A549 (cell line): ENCODE results near the gene F2RL1. TPM values are rescaled to one million over a fixed set of nuclear protein-coding genes. Genes with fewer than 3 reads are reported as not detected.
"Not testable (repeated sequence)": the region's sequence is repeated elsewhere in the genome, so short reads cannot be mapped to it uniquely, and the experiment has no call there.

Experiments used
- ATAC-seq, 2 experiments: fragments of 200-7000 bp in 1 of 2; fragments of >200 bp in 1 of 2; cut with Nextera tagmentation in 1 of 2; cut with Tn5 transposase in 1 of 2; 3 replicates each; pipeline versions ENCODE4 v1.8.0 to v1.9.1; 2018 to 2020; ENCODE audit warnings: mild to moderate bottlenecking in 1 of 2, moderate library complexity in 1 of 2
- CTCF ChIA-PET: fragments of 300-600 bp; sonication (Branson Sonifier 250); formaldehyde crosslinking; extraction: SDS; loops from one replicate; lab custom pipeline; 2021; ENCODE audit warnings: antibody characterized with exemption, inconsistent platforms; lab: Yijun Ruan, JAX
- POLR2A ChIA-PET: fragments of 350-600 bp; formaldehyde crosslinking; extraction: SDS; loops from one replicate; lab custom pipeline; 2021; ENCODE audit warnings: antibody characterized with exemption, inconsistent platforms; lab: Yijun Ruan, JAX
- DNase-seq, 2 experiments: peaks; one replicate each; pipeline versions ENCODE4 v3.0.0 to v3.0.0-alpha.2; 2011 to 2016; ENCODE audit warnings: low read depth in 1 of 2, low spot score in 1 of 2
- FAIRE-seq: peaks from 2 replicates; lab custom pipeline; 2011; peaks lifted over from hg19 to GRCh38; lab: Jason Lieb, UNC
- H3K27ac ChIP-seq, 2 experiments: fragments of >200 bp; sonication (Bioruptor Twin); formaldehyde crosslinking; 3 replicates each; pipeline ENCODE4 v1.5.1; 2016 to 2017
- H3K4me1 ChIP-seq: fragments of >200 bp; sonication (Bioruptor Twin); formaldehyde crosslinking; 3 replicates; pipeline ENCODE4 v1.6.1; 2016
- H3K4me2 ChIP-seq: fragments of >200 bp; sonication (Bioruptor Twin); formaldehyde crosslinking; 3 replicates; pipeline ENCODE4 v1.6.1; 2016
- H3K4me3 ChIP-seq: fragments of >200 bp; sonication (Bioruptor Twin); formaldehyde crosslinking; 3 replicates; pipeline ENCODE4 v1.5.1; 2016
- H3K9me3 ChIP-seq: fragments of >200 bp; sonication (Bioruptor Twin); formaldehyde crosslinking; 3 replicates; pipeline ENCODE4 v1.6.1; 2016
- BCL3 ChIP-seq: fragments of >200 bp; sonication (Bioruptor Twin); formaldehyde crosslinking; IDR thresholded peaks from 3 replicates; pipeline ENCODE4 v1.6.1; 2016
- CEBPB ChIP-seq, 2 experiments: fragments of >200 bp in 1 of 2; sonication (Bioruptor Twin) in 1 of 2; formaldehyde crosslinking in 1 of 2; IDR thresholded peaks; 2 replicates each; pipeline ENCODE4 v1.6.1; 2012 to 2016
- EP300 ChIP-seq, 2 experiments: fragments of >200 bp; sonication (Bioruptor Twin); formaldehyde crosslinking; IDR thresholded peaks; 2 replicates in 1 of 2; 3 replicates in 1 of 2; pipeline ENCODE4 v1.6.1; 2016 to 2017
- FOSB ChIP-seq: fragments of 250-450 bp; sonication (Bioruptor Pico); IDR thresholded peaks from 2 replicates; pipeline ENCODE4 v1.5.0; 2020; ENCODE audit warnings: mild to moderate bottlenecking, moderate library complexity
- FOSL2 ChIP-seq, 2 experiments: fragments of 450-650 bp in 1 of 2; fragments of >200 bp in 1 of 2; sonication (Bioruptor Twin) in 1 of 2; formaldehyde crosslinking; IDR thresholded peaks; 2 replicates each; pipeline versions ENCODE4 v1.5.0 to v1.6.1; 2016 to 2020; ENCODE audit warnings: mild to moderate bottlenecking in 1 of 2, moderate library complexity in 1 of 2
- GATA3 ChIP-seq: IDR thresholded peaks from 2 replicates; pipeline ENCODE4 v1.6.1; 2012; ENCODE audit warnings: borderline replicate concordance
- HEYL ChIP-seq: fragments of 250-450 bp; sonication (Bioruptor Pico); IDR thresholded peaks from 2 replicates; pipeline ENCODE4 v1.8.0; 2021; ENCODE audit warnings: mild to moderate bottlenecking, moderate library complexity
- JUN ChIP-seq, 2 experiments: fragments of >200 bp; sonication (Bioruptor Twin); formaldehyde crosslinking; IDR thresholded peaks; 2 replicates in 1 of 2; 3 replicates in 1 of 2; pipeline ENCODE4 v1.6.1; 2016 to 2017
- JUNB ChIP-seq: fragments of >200 bp; sonication (Bioruptor Twin); formaldehyde crosslinking; IDR thresholded peaks from 2 replicates; pipeline ENCODE4 v1.6.1; 2016
- MAFK ChIP-seq: fragments of 450-650 bp; IDR thresholded peaks from 2 replicates; pipeline ENCODE4 v1.6.1; 2014; ENCODE audit not compliant: partially characterized antibody
- RARB ChIP-seq: fragments of 250-450 bp; sonication (Bioruptor Pico); IDR thresholded peaks from 2 replicates; pipeline ENCODE4 v1.8.0; 2021; ENCODE audit warnings: mild to moderate bottlenecking, moderate library complexity
- RNF2 ChIP-seq: fragments of 200-600 bp; sonication (generic); IDR thresholded peaks from 2 replicates; pipeline ENCODE4 v1.6.1; 2016; ENCODE audit warnings: low read depth, mild to moderate bottlenecking, antibody characterized with exemption, moderate library complexity, borderline replicate concordance
- WGBS: methylation state at CpG from one replicate; pipeline ENCODE4 v1.1.6; 2017; ENCODE audit errors: missing lambda C conversion rate; 5-methylcytosine and 5-hydroxymethylcytosine counted together
- polyA plus RNA-seq, 4 experiments: library from polyadenylated mRNA; depleted of rRNA in 3 of 4; stranded (reverse); fragments of >200 nt; fragmentation: RNase III in 1 of 4; extraction: RNeasy Plus Mini Kit Qiagen cat#74134 plus additional on column Dnase treatment in 1 of 4; gene quantifications; 2 replicates in 3 of 4; 3 replicates in 1 of 4; pipeline ENCODE4 v1.2.3, GENCODE V29; 2011 to 2017
- TF ChIP-seq, protein P1 (sequence below): IDR thresholded peaks from 2 replicates; pipeline ENCODE4 v1.6.1; 2012

The F2RL1 gene
- polyA plus RNA-seq, 2 of the 4 experiments (the other 2 are of a cell fraction), result 88.7 to 226 TPM

DNA sequence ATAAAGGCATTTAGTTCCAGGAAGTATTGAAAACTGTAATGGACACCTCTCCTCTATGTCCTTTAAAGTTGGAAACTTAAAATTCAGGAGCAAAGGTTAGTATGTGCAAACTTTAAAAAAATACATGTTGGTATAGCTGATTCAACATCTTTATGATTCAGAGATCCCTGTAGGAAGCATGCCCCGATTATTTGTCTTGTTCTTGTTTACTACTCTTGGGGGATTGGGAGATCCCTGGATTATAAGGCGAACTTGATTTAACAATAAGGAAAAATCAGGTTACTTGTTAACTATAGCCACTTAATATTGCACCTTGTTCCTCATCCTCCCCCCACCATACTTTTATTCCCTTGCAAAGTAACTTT is 1.7 kb downstream of the F2RL1 start:
- ATAC-seq, result no peak; a peak in 1 of 6 replicates
- POLR2A ChIA-PET, result interaction anchor here (11.4 kb wide), 1 partner anchor 14 kb away, joined by 218 read pairs; no protein-coding TSS in a partner anchor
- Histone ChIP-seq H3K4me2 (peak overlapping the region; percentile 87), H3K9me3 (no peaks in the 10 kb centered on the region)
- DNase-seq, result peak in 1 of 2 experiments; percentile 28
- peak; percentile 44; the same call in 1 of the 3 replicates for TF ChIP-seq BCL3
- no peak for TF ChIP-seq RNF2
- TF ChIP-seq FOSL2 (IDR thresholded peaks at IDR 0.05), result no peak
- TF ChIP-seq FOSL2 (CRISPR knock-in tag; IDR thresholded peaks at IDR 0.05), result peak; percentile 61
- no peak for TF ChIP-seq HEYL
- no peak for TF ChIP-seq RARB (CRISPR knock-in tag)
- peak; percentile 44 for TF ChIP-seq JUNB
- peak; percentile 39 for TF ChIP-seq MAFK
- TF ChIP-seq GATA3, result peak; percentile 43; the same call in 1 of the 2 replicates
- TF ChIP-seq, all 56 proteins: peak for 5
- CTCF ChIA-PET, result interaction anchor here (1.3 to 4.5 kb wide), 4 partner anchors 31 to 257 kb away, joined by 3 to 18 read pairs (median 6); no protein-coding TSS in a partner anchor
- no peak for FAIRE-seq
- WGBS, result 0% methylated on average over 2 of the region's 2 CpGs
- Histone ChIP-seq H3K4me3 (peak overlapping the region; percentile 88), H3K4me1 (peaks cover 68% of the 10 kb centered on the region), H3K27ac (peak overlapping the region; percentile 83 to 94)

DNA sequence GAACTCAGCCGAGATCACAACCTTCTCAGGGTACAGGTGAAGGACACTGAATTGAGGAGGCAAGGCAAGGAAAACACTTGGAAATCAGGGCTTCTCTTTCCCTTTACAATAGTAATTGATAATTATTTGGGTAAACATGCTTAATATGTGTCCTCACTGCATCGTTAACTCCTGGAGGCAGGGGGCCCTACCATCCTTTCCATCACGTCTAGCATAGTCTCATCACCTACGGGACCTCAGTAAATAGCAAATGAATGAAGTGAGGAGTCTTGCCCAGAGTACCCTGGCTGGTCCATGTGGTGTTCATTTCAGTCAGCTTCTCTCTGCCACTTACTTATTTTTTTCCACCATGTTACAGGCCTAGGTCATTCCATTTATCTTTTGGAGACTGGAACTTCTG is 2.3 kb downstream of the F2RL1 start:
- Histone ChIP-seq H3K27ac (peak overlapping the region; percentile 83 to 94), H3K4me2 (peak overlapping the region; percentile 87), H3K4me3 (peak overlapping the region; percentile 88), H3K4me1 (peaks cover 69% of the 10 kb centered on the region), H3K9me3 (no peaks in the 10 kb centered on the region)
- DNase-seq, result peak in 1 of 2 experiments; percentile 31
- no peak for TF ChIP-seq EP300 (IDR thresholded peaks at IDR 0.05)
- TF ChIP-seq JUN (IDR thresholded peaks at IDR 0.05), result 0 out of 5 replicates have a peak, but pooled peaks of 1 of the 2 experiments have one; percentile 5
- WGBS, result 19% methylated on average over 4 of the region's 4 CpGs
- no peak for FAIRE-seq
- POLR2A ChIA-PET, result interaction anchor here (0.7 to 11.4 kb wide), 2 partner anchors 15 to 1885 kb away, joined by 5 to 218 read pairs; no protein-coding TSS in a partner anchor
- no peak for ATAC-seq
- CTCF ChIA-PET, result interaction anchor here (0.8 to 2.1 kb wide), 3 partner anchors 39 to 256 kb away, joined by 3 to 7 read pairs (median 4); no protein-coding TSS in a partner anchor

GRCh38 chr5:76822105-76822731 is 3.4 kb downstream of the F2RL1 start:
- peak; percentile 63; the same call in 1 of the 2 replicates for TF ChIP-seq GATA3
- 0 out of 5 replicates have a peak, but pooled peaks of 1 of the 2 experiments have one; percentile 26 for TF ChIP-seq JUN (IDR thresholded peaks at IDR 0.05)
- TF ChIP-seq CEBPB (IDR thresholded peaks at IDR 0.05), result peak in 1 of 2 experiments; percentile 66; a peak in 2 of 4 replicates
- 0 out of 2 replicates have a peak, but pooled peaks have one; percentile 31 for TF ChIP-seq FOSB (CRISPR knock-in tag)
- TF ChIP-seq, protein P1, sequence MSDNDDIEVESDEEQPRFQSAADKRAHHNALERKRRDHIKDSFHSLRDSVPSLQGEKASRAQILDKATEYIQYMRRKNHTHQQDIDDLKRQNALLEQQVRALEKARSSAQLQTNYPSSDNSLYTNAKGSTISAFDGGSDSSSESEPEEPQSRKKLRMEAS, result 0 out of 2 replicates have a peak, but pooled peaks have one; percentile 27
- Histone ChIP-seq H3K4me1 (peaks cover 67% of the 10 kb centered on the region), H3K4me3 (0 out of 3 replicates have a peak overlapping the region, but pooled peaks have one; percentile 5), H3K27ac (peak overlapping the region; percentile 83 to 94), H3K4me2 (peak overlapping the region; percentile 87)
- DNase-seq, H3K9me3 ChIP-seq, ATAC-seq, FAIRE-seq: not testable (repeated sequence)
- POLR2A ChIA-PET, result interaction anchor here (1.2 to 11.4 kb wide), 2 partner anchors 16 to 26 kb away, joined by 3 to 218 read pairs; no protein-coding TSS in a partner anchor
- CTCF ChIA-PET, result interaction anchor here (1.0 to 2.1 kb wide), 5 partner anchors 15 to 255 kb away, joined by 3 to 7 read pairs (median 4); no protein-coding TSS in a partner anchor
- 40% methylated on average over 7 of the region's 7 CpGs for WGBS

DNA sequence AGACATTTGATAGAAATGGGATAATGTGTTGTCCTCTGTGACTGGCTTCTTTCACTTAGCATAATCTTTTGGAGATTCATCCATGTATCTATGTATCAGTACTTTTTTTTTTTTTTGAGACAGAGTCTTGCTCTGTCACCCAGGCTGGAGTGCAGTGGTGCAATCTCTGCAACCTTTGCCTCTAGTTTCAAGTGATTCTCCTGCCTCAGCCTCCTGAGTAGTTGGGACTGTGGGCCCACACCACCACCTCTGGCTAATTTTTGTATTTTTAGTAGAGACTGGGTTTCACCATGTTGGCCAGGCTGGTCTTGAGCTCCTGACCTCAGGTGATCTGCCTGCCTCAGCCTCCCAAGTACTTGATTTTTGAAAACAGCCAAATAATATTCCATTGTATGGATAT is 7.6 kb downstream of the F2RL1 start:
- DNase-seq, FAIRE-seq, H3K4me3 ChIP-seq, H3K9me3 ChIP-seq: not testable (repeated sequence)
- peaks cover 63% of the 10 kb centered on the region for H3K4me1 ChIP-seq
- POLR2A ChIA-PET, result interaction anchor here (11.4 kb wide), 1 partner anchor 20 kb away, joined by 218 read pairs; no protein-coding TSS in a partner anchor
- peak overlapping the region; percentile 15 to 67; a peak in 4 of 6 replicates for H3K27ac ChIP-seq
- peak in 1 of 2 experiments; percentile 8; a peak in 2 of 6 replicates for ATAC-seq
- H3K4me2 ChIP-seq, result peak overlapping the region; percentile 33; the same call in 2 of the 3 replicates
- CTCF ChIA-PET, result interaction anchor here (0.7 to 1.9 kb wide), 5 partner anchors 10 to 354 kb away, joined by 3 to 4 read pairs (median 4); no protein-coding TSS in a partner anchor
